Right forelimb (tissue), 1 donor: ENCODE results near the gene JADE1.

Source experiments
- DNase-seq: peaks from one replicate; pipeline ENCODE4 v3.0.0-alpha.2; 2018

The JADE1 gene

GRCh38 chr4:128810871-128811570 lies 1.5 kb downstream of the JADE1 start:
- peak; percentile 87 for DNase-seq

GRCh38 chr4:128811571-128812441 lies 2.3 kb downstream of the JADE1 start:
- DNase-seq, result peak; percentile 89

DNA sequence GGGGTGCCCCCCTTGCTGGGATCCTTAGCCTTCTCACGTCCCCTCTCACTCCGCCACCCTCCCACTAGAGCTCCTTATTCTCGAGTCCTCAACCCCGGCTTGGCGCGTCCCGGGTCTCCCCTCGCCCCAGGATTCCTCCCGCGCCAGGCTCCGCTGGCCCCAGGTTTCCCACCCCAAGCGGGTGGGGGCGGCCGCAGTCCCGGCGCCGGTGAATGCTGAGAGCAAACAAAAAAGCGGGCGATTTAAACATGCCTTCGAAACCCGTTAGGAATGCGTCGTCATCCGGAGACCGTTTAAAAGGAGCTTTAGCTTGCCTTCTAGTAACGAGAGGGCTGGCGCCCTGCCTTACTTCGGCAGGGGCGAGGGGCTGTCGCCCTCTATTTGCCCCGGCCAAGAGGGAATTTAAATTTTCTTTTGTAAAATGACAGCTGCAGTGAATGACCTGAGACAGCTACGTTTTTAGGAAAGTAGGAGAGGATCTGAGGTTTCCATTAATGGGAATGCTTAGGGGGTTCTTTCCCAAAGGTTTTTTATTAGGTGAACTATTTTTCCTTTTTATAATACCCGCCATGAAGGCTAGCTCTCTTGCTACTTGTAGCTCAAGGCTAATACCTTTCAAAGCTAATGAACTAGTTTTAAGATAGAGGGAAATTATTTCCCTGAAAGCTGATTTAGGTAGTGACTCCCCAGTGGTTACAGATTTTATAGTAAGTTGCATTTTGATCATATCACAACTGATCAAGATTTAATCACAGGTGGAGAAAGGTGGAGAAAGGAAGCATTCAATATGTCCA lies 3.1 kb downstream of the JADE1 start:
- DNase-seq, result peak; percentile 75

DNA sequence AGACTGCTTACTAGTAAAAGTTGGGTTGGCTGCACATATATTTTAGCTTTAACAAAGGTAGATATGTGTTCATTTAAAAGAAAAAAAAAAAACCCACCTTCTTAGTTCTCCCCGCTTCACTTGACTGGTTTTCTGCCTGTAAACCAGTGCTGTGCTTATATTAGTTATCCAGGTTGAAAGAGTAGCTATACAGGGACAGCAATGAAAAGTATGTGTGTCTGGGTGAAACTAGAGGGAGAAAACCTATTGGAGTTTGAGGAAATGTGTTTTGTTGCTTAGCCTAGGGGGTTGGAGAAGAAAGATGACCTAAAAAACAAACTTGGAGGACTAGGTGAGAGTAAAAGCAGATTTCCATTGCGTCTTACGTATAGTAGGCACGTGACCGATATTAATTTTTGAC lies 4.5 kb downstream of the JADE1 start:
- DNase-seq, result no peak

DNA sequence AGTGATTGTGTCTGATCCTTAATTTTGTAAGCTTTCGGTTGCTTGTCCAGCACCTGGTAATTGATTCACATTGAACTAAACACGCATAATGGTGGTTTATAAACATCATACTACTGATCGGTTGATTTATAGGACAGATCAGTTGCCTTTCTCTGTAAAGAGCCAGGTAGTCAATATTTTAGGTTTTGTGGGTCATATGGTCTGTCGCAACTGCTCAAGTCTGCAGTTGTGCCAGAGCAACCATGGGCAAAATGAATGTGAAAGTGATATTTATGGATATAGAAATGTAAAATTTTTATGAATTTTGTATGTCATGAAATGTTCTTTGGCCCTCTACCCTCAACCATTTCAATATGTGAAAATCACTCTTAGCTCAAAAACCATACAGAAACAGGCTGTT lies 8.9 kb downstream of the JADE1 start:
- DNase-seq, result no peak

- no peak for DNase-seq
These were observed 9.7 kb downstream of the JADE1 start for GRCh38 chr4:128819082-128819742.

GRCh38 chr4:128820671-128821070 lies 11.2 kb downstream of the JADE1 start:
- no peak for DNase-seq

DNA sequence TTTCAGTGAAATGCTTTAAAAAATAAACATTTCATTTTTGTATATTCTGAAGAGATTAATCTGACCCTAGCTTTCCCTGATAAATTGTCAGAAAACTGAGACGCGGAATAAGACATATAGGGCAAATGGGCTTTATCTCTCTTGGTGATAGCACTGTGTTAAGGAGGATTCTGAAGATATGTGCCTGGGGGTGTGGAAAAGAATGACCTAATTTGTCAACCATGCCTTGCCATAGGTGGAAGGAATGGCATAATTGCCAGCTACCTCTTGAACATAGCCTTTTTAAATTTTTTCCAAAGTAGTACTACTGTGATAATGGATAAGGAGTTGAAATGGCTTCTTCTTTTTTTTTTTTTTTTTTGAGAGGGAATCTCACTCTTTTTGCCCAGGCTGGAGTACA lies 11.7 kb downstream of the JADE1 start:
- DNase-seq, result no peak

GRCh38 chr4:128823025-128823661 lies 13.6 kb downstream of the JADE1 start:
- DNase-seq, result no peak

DNA sequence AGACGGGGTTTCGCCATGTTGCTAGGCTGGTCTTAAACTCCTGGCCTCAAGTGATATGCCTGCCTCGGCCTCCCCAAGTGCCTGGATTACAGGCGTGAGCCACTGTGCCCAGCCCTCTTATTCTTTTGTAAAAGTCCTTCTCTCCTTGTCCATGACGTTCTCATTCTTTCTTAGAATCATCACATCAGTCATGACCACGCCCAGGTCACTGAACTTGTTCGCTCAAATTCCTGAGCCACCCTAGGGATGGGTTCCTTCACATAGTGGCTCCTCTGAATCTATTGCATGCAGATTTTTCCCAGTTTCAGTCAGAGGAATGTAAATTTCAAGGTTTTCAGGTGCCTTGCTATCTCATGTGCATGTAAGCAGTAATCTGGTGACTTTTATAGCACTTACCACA lies 15.7 kb downstream of the JADE1 start:
- no peak for DNase-seq

GRCh38 chr4:128827296-128827695 lies 17.8 kb downstream of the JADE1 start:
- DNase-seq, result no peak

GRCh38 chr4:128830906-128831503 lies 21.5 kb downstream of the JADE1 start:
- DNase-seq, result no peak

DNA sequence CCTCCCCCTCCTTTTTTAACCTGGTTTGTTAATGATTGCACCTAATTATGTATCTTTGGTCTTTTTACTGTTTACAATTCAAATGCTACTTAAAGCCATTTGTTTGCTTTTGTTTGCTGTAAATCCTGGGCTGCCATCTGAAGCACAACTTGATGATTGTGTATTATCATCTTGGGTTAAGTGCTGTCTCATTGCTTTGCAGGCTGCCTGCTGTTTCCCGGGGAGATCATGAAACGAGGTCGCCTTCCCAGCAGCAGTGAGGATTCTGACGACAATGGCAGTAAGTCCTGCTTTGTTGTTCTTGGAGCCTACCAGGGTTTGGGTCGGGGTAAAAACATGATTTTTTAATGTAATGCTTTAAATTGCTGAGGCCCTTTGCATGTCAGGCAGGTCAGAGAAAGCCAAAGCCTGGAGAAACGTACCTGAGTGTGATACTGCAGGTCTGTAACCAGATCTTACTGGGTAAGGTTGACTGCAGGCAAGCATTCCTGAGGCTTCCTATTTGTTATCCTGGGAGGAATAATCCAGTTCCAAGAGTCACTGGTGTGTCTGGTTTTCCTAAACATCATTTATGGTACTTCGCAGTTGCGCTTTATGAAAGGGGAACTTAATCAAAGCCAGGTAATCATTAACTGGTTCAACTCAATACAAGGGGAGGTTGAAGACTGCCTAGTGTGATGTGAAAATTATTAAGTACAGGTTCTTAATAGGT lies 22.2 kb downstream of the JADE1 start:
- peak; percentile 51 for DNase-seq

DNA sequence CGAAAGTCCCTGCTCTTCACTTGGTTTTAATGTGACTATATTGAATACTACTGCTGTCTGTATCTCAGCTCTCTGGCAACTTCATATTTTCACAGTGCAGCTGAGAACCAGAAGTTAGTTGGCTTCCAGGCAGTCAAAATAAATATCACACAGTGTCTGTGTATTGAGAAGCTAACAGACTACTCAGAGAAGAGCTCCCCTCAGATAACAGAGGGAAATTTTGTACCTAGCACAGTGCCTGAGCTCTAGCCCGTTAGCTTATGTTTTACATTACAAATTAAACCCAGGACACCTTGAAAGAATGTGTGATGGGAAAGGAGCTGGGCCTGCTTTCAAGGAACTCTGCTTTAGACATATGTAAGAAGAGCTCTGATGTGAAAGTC lies 22.7 kb downstream of the JADE1 start:
- DNase-seq, result no peak

DNA sequence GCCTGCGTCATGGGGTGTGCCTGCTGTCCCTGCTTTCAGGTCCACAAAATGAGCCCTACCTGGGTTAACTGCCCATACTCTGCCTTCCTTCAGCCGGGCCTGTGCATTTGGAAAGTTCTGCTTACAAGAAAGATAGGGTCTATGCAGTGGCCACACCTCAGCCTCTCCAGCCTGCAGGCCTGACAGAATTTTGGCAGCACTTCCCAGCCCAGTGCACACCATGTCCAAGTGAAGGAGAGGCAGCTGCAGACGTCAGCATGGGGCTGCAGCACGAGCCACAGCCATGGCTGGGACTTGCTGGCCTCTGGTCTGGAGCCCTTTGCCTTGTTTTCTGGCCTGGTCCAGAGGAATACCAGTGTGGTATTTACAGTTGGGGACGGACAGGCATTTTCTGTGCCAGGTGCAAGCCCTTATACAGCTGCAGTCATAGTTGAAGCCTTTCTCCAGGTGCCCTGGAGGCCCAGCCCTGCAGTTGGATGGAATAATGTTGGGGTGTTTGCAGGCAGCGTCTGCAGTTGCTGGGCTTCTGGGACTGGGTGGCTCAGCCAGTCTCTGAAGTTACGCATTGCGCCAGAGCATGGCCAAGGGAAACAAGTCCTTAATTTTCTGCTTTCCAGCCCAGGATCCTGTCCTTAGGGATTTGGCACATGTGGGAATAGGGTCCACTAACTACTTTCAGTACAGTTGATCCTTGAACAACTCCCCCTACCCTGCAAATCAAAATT lies 26.2 kb downstream of the JADE1 start:
- no peak for DNase-seq

GRCh38 chr4:128837198-128837597 lies 27.7 kb downstream of the JADE1 start:
- DNase-seq, result no peak

GRCh38 chr4:128837679-128838078 lies 28.2 kb downstream of the JADE1 start:
- DNase-seq, result no peak

DNA sequence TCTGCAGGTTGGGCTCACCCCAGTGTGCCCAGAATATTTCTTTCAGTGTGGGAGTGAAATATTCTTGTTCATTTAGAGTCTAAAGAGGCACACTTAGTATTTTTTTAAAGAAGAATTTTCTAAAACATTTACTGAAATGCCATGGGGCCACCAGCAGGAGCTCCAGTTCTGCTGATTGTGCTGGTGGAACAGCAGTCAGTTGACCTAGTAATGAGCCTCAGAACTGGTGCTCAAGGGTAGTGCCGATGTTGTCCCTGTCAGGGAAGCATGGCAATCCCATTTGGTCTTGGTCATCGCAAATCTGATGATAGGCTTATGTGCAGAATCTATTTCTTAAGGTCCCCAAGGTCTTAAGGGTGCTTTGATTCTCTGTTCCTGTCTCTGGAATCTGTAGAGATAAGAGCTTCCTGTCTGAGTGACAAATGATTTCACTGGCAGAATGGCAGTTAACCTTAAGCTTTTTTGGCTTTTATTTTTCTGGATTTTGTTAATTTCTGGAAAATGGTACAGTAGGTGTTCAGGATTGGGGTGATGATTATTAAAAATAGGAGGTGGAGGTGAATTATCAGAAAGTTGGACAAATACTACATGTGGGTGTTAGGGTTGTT lies 31.3 kb downstream of the JADE1 start:
- DNase-seq, result no peak

DNA sequence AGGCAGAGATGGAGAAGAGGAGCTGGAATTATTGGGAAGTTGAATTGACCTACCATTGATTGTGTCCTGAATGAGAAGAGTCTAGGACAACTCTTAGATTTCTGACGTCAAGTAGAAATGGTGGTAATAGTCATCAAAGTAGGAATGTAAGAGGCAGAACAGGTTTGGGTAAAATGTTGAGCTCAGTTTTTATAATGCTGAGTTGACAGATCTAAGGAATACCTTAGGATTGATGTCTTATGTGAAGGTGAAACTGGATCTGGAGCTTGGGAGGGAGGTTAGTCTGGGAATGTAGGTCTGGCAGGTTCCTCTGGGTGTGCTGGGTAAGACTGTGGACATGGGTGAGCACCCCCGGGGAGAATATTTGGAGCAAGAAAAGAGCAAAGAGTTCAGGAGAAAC lies 31.9 kb downstream of the JADE1 start:
- DNase-seq, result no peak

DNA sequence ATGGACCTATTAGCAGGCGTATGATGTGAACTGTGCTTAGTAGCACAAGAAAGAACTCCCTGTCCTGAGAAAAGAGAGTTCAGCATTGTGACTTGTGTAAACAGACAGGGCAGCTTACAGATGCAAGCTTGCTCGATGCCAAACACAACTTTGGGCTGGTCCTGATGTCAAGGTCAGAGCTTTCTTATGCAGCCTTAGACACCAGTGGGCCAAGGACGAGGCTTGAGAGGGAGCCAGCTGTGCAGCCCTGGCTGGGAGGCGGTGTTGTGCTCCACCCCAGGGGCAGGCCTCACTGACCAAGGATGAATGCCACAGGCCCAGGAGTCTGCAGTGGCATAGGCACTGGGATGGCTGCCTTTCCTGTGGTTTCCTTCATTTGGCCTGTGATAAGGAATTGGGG lies 35.4 kb downstream of the JADE1 start:
- no peak for DNase-seq
